Endodermal cell (in vitro differentiated cells): ENCODE data around the gene VTI1A. TPM values are rescaled to one million over a fixed set of nuclear protein-coding genes. Genes with fewer than 3 reads are reported as not detected.

Source experiments
- DNase-seq: peaks from one replicate; pipeline ENCODE4 v3.0.0-alpha.2; 2017
- H3K27ac ChIP-seq: 2 replicates; pipeline ENCODE4 v1.5.1; 2013; ENCODE audit warnings: mild to moderate bottlenecking, low read depth, low read length, moderate library complexity
- H3K27me3 ChIP-seq: 2 replicates; pipeline ENCODE4 v1.6.1; 2013; ENCODE audit warnings: mild to moderate bottlenecking, low read length, moderate library complexity; ENCODE audit not compliant: insufficient read depth, control insufficient read depth, poor library complexity, severe bottlenecking
- H3K36me3 ChIP-seq: 2 replicates; pipeline ENCODE4 v1.7.0; 2013; ENCODE audit warnings: mild to moderate bottlenecking, low read length, moderate library complexity; ENCODE audit not compliant: control insufficient read depth, insufficient read depth
- H3K4me1 ChIP-seq: one replicate; pipeline ENCODE4 v1.7.0; 2013; ENCODE audit warnings: low read length; ENCODE audit not compliant: control insufficient read depth, insufficient read depth
- H3K4me3 ChIP-seq: 2 replicates; pipeline ENCODE4 v1.5.1; 2013; ENCODE audit warnings: mild to moderate bottlenecking, low read length, moderate library complexity
- H3K9ac ChIP-seq: 2 replicates; pipeline ENCODE4 v1.6.1; 2013; ENCODE audit warnings: mild to moderate bottlenecking, low read length, moderate library complexity; ENCODE audit not compliant: poor library complexity, severe bottlenecking; ENCODE audit errors: extremely low read depth
- H3K9me3 ChIP-seq: 2 replicates; pipeline ENCODE4 v1.6.1; 2013; ENCODE audit warnings: mild to moderate bottlenecking, low read length, moderate library complexity; ENCODE audit not compliant: control insufficient read depth
- H3K27ac Mint-ChIP-seq: 2 replicates; pipeline ENCODE4 v1.8.0; 2020; ENCODE audit warnings: mixed read lengths
- H3K27me3 Mint-ChIP-seq: 2 replicates; pipeline ENCODE4 v1.8.0; 2021; ENCODE audit warnings: mild to moderate bottlenecking, mixed read lengths; ENCODE audit not compliant: insufficient read depth
- H3K36me3 Mint-ChIP-seq: 2 replicates; pipeline ENCODE4 v1.8.0; 2020; ENCODE audit warnings: low read depth, mixed read lengths
- H3K4me1 Mint-ChIP-seq: 2 replicates; pipeline ENCODE4 v1.8.0; 2020; ENCODE audit warnings: mixed read lengths
- H3K4me3 Mint-ChIP-seq: 2 replicates; pipeline ENCODE4 v1.8.0; 2020; ENCODE audit warnings: mild to moderate bottlenecking, moderate library complexity, mixed read lengths
- H3K9me3 Mint-ChIP-seq: 2 replicates; pipeline ENCODE4 v1.8.0; 2020; ENCODE audit warnings: mild to moderate bottlenecking, mixed read lengths
- CTCF ChIP-seq: fragments of 200-600 bp; sonication (generic); conservative IDR thresholded peaks from 2 replicates; pipeline ENCODE4 v1.5.0; 2021; ENCODE audit warnings: antibody characterized with exemption, mild to moderate bottlenecking
- WGBS, 2 experiments: methylation state at CpG; one replicate each; pipeline versions ENCODE4 v1.1.5 to v1.1.7; 2013; ENCODE audit warnings: missing lambda C conversion rate in 2 of 2, mixed read lengths in 1 of 2; ENCODE audit not compliant: insufficient coverage in 1 of 2, insufficient read length in 1 of 2; 5-methylcytosine and 5-hydroxymethylcytosine counted together
- total RNA-seq, 2 donors: library from RNA; stranded (reverse); fragmentation: NEBNext Ultra II Directional in 1 of 2; extraction: Animal tissue kit (Norgen Biotek cat#: 25700) in 1 of 2; gene quantifications; 2 replicates in 1 of 2; 3 replicates in 1 of 2; pipeline ENCODE4 v1.2.1, GENCODE V29; 2021

Gene VTI1A
- total RNA-seq, 2 donors from 2014 or later: 27.0 to 29.9 TPM

- Histone ChIP-seq H3K27me3 (no peaks in the 10 kb centered on the region), H3K9me3 (peaks cover 21% of the 10 kb centered on the region), H3K9ac (no peak overlapping the region), H3K36me3 (no peaks in the 10 kb centered on the region), H3K4me1 (peaks cover 4% of the 10 kb centered on the region), H3K4me3 (no peak overlapping the region), H3K27ac (no peak overlapping the region)
- no peak for TF ChIP-seq CTCF
- peaks cover 11% of the 10 kb centered on the region for H3K36me3 Mint-ChIP-seq
- no peak for DNase-seq
- H3K9me3 Mint-ChIP-seq: peaks cover 29% of the 10 kb centered on the region
- no peak overlapping the region for H3K4me3 Mint-ChIP-seq
- peaks cover 20% of the 10 kb centered on the region for H3K4me1 Mint-ChIP-seq
- H3K27ac Mint-ChIP-seq: no peak overlapping the region
- peaks cover 4% of the 10 kb centered on the region for H3K27me3 Mint-ChIP-seq
- WGBS, 2 experiments: 75 to 95% methylated on average over 1 to 3 of the region's 3 CpGs
Observed at GRCh38 chr10:112842832-112843360, 395.9 kb downstream of the VTI1A start.

GRCh38 chr10:112843623-112844022, 396.6 kb downstream of the VTI1A start:
- WGBS, 2 experiments: 83 to 94% methylated on average over 2 to 3 of the region's 3 CpGs
- H3K27me3 Mint-ChIP-seq: peaks cover 4% of the 10 kb centered on the region

GRCh38 chr10:112844681-112845544, 397.9 kb downstream of the VTI1A start:
- no peak overlapping the region for H3K9ac ChIP-seq
- Mint-ChIP-seq H3K27ac (no peak overlapping the region), H3K4me3 (no peak overlapping the region), H3K9me3 (peaks cover 39% of the 10 kb centered on the region), H3K36me3 (peaks cover 8% of the 10 kb centered on the region), H3K27me3 (peaks cover 4% of the 10 kb centered on the region), H3K4me1 (peaks cover 8% of the 10 kb centered on the region)
- no peaks in the 10 kb centered on the region for H3K36me3 ChIP-seq
- DNase-seq: no peak
- 95 to 96% methylated on average over 14 to 27 of the region's 27 CpGs for WGBS, 2 experiments
- H3K9me3 ChIP-seq: peaks cover 25% of the 10 kb centered on the region
- no peak overlapping the region for H3K4me3 ChIP-seq
- H3K4me1 ChIP-seq: peaks cover 3% of the 10 kb centered on the region
- H3K27me3 ChIP-seq: no peaks in the 10 kb centered on the region
- no peak for TF ChIP-seq CTCF
- no peak overlapping the region for H3K27ac ChIP-seq

More at GRCh38 chr10:112843623-112844022, 396.6 kb downstream of the VTI1A start:
- Mint-ChIP-seq H3K4me1 (peaks cover 15% of the 10 kb centered on the region), H3K9me3 (peaks cover 37% of the 10 kb centered on the region), H3K27ac (no peak overlapping the region), H3K36me3 (peaks cover 11% of the 10 kb centered on the region), H3K4me3 (no peak overlapping the region)
- Histone ChIP-seq H3K9ac (no peak overlapping the region), H3K27ac (no peak overlapping the region), H3K4me1 (peaks cover 4% of the 10 kb centered on the region), H3K36me3 (no peaks in the 10 kb centered on the region), H3K9me3 (peaks cover 26% of the 10 kb centered on the region), H3K27me3 (no peaks in the 10 kb centered on the region), H3K4me3 (no peak overlapping the region)
- DNase-seq: no peak
- TF ChIP-seq CTCF: no peak
